Measurements from ENCODE around the gene ZNF764. TPM values are rescaled to one million over a fixed set of nuclear protein-coding genes. Genes with fewer than 3 reads are reported as not detected.

The ZNF764 gene
- total RNA-seq, 1 experiment from 2014 or later, result 9.1 TPM

GRCh38 chr16:30530163-30531037 is 27.8 kb downstream of the ZNF764 start (continued):
- no peak for TF ChIP-seq CBX3 (IDR thresholded peaks at IDR 0.05; ENCODE audit: low read depth)
- no peak for TF ChIP-seq ELF1 (IDR thresholded peaks at IDR 0.05; ENCODE audit: borderline replicate concordance, low read depth)
- no peak for TF ChIP-seq ZNF274 (IDR thresholded peaks at IDR 0.05; ENCODE audit: low read depth, low read length)

GRCh38 chr16:30528799-30529457 is 29.2 kb downstream of the ZNF764 start:
- H3K27ac ChIP-seq (ENCODE audit: low read depth, low read length), result no peak overlapping the region
- H3K79me2 ChIP-seq (ENCODE audit: insufficient read depth, low read length), result peaks cover 12% of the 10 kb centered on the region
- ATAC-seq (no peak), DNase-seq (ENCODE audit: low read depth, low spot score) (no peak)
- intact Hi-C loops (cut with micrococcal nuclease), result loop anchor here (5.0 kb wide), 1 partner anchor 97 kb away; the partner anchor contains the start of gene DCTPP1
- no peak overlapping the region for H3K4me3 ChIP-seq (replicated peaks in 1 of 2; ENCODE audit: low read depth in 1 of 2, low read length in 2 of 2)
- H3K36me3 ChIP-seq (ENCODE audit: control insufficient read depth in 1 of 2, insufficient read depth in 2 of 2, low read length in 2 of 2), result no peaks in the 10 kb centered on the region; a peak in 1 of 4 replicates
- no peak overlapping the region for H3K4me2 ChIP-seq (ENCODE audit: low read length)
- H4K20me1 ChIP-seq (ENCODE audit: insufficient read depth), result no peaks in the 10 kb centered on the region
- H3K4me1 ChIP-seq (ENCODE audit: control insufficient read depth in 1 of 2, insufficient read depth in 2 of 2, low read length in 2 of 2), result peaks cover 7 to 31% of the 10 kb centered on the region in 2 experiments
- no peaks in the 10 kb centered on the region for H3K9me3 ChIP-seq (ENCODE audit: control insufficient read depth in 1 of 2, insufficient read depth in 1 of 2, low read depth in 1 of 2, low read length in 2 of 2)
- no peaks in the 10 kb centered on the region for H3K9me2 ChIP-seq (ENCODE audit: insufficient read depth)
- ChIA-PET RAD21 (ENCODE audit: low non-redundant PET in 1 of 2, low total read pairs in 2 of 2, uncharacterized antibody in 2 of 2, unreplicated experiment in 2 of 2) (no interaction called here), CTCF (interaction anchor here (0.6 kb wide), 1 partner anchor 105 kb away, joined by 3 read pairs; no protein-coding TSS in a partner anchor), POLR2A (interaction anchor here (0.6 kb wide), 1 partner anchor 121 kb away, joined by 3 read pairs; no protein-coding TSS in a partner anchor)
- no TSS peak for BruUV-seq (replicated peaks)
- H2AFZ ChIP-seq (ENCODE audit: low read depth, low read length, poor library complexity, severe bottlenecking), result no peak overlapping the region
- no peak overlapping the region for H3K9ac ChIP-seq (ENCODE audit: low read length)
- H3K27me3 ChIP-seq (ENCODE audit: insufficient read depth, low read length), result no peaks in the 10 kb centered on the region
- no peak for TF ChIP-seq ZNF274 (IDR thresholded peaks at IDR 0.05; ENCODE audit: low read depth, low read length)
- no peak for TF ChIP-seq CEBPB (IDR thresholded peaks at IDR 0.05; ENCODE audit: low read depth)
- no peak for TF ChIP-seq CTCF (IDR thresholded peaks at IDR 0.05 in 2 of 3, conservative IDR thresholded peaks at IDR 0.05 in 1 of 3; ENCODE audit: borderline replicate concordance in 1 of 3, insufficient read depth in 1 of 3, low read depth in 2 of 3, low read length in 2 of 3)
- no peak for TF ChIP-seq EGR1 (IDR thresholded peaks at IDR 0.05; ENCODE audit: low read depth)
- no peak for TF ChIP-seq TCF7L2 (IDR thresholded peaks at IDR 0.05; ENCODE audit: borderline replicate concordance, extremely low read depth, insufficient read depth, insufficient read length)
- no peak for TF ChIP-seq ATF3 (IDR thresholded peaks at IDR 0.05)
- no peak for TF ChIP-seq EZH2 (IDR thresholded peaks at IDR 0.05)
- TF ChIP-seq YY1 (IDR thresholded peaks at IDR 0.05; ENCODE audit: extremely low read depth, insufficient replicate concordance, low read depth, low read length), result no peak
- TF ChIP-seq SIN3A (IDR thresholded peaks at IDR 0.05; ENCODE audit: low read depth), result no peak
- no peak for TF ChIP-seq JUND (IDR thresholded peaks at IDR 0.05)
- TF ChIP-seq ZFX (IDR thresholded peaks at IDR 0.05), result no peak
- no peak for TF ChIP-seq MAX (IDR thresholded peaks at IDR 0.05)
- no peak for TF ChIP-seq EZH2phosphoT487 (IDR thresholded peaks at IDR 0.05; ENCODE audit: borderline replicate concordance)
- no peak for TF ChIP-seq REST (IDR thresholded peaks at IDR 0.05; ENCODE audit: low read depth)
- TF ChIP-seq SP1 (IDR thresholded peaks at IDR 0.05; ENCODE audit: low read depth), result no peak

All from HCT116 (cell line).